Measurements from ENCODE around the gene ATP6V1D.

ATP6V1D gene

DNA sequence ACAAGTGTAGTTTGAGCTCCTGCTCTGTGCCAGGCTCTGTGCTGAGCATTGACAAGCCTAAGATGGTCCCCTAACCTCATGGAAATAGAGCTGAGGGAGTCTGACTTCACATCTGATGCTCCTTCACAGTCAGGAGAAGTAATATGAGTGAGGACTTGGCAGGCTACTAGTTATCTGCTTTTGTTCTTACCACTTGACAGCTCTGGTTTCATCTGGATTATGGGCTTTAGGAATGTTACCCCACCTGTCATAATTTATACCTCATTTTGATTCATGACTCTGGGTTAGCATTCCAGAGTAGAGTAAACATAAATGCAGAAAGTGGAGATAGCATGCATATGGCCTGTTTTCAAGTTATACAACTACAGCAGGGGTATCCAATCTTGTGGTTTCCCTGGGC lies 40.5 kb downstream of the ATP6V1D start:
- H3K27ac ChIP-seq = no peak overlapping the region
- no peak for TF ChIP-seq ZFX (IDR thresholded peaks at IDR 0.05; ENCODE audit: borderline replicate concordance)
- TF ChIP-seq, protein P1, sequence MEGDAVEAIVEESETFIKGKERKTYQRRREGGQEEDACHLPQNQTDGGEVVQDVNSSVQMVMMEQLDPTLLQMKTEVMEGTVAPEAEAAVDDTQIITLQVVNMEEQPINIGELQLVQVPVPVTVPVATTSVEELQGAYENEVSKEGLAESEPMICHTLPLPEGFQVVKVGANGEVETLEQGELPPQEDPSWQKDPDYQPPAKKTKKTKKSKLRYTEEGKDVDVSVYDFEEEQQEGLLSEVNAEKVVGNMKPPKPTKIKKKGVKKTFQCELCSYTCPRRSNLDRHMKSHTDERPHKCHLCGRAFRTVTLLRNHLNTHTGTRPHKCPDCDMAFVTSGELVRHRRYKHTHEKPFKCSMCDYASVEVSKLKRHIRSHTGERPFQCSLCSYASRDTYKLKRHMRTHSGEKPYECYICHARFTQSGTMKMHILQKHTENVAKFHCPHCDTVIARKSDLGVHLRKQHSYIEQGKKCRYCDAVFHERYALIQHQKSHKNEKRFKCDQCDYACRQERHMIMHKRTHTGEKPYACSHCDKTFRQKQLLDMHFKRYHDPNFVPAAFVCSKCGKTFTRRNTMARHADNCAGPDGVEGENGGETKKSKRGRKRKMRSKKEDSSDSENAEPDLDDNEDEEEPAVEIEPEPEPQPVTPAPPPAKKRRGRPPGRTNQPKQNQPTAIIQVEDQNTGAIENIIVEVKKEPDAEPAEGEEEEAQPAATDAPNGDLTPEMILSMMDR (IDR thresholded peaks at IDR 0.05) = no peak

- H3K27ac ChIP-seq = no peak overlapping the region
- TF ChIP-seq ZFX (IDR thresholded peaks at IDR 0.05; ENCODE audit: borderline replicate concordance) = no peak
- TF ChIP-seq, protein P1 (IDR thresholded peaks at IDR 0.05) = no peak
Observed at GRCh38 chr14:67317822-67318221, 41.8 kb downstream of the ATP6V1D start.

GRCh38 chr14:67313153-67313552 lies 46.5 kb downstream of the ATP6V1D start:
- H3K27ac ChIP-seq = no peak overlapping the region
- TF ChIP-seq, protein P1 (IDR thresholded peaks at IDR 0.05) = no peak
- no peak for TF ChIP-seq ZFX (IDR thresholded peaks at IDR 0.05; ENCODE audit: borderline replicate concordance)

DNA sequence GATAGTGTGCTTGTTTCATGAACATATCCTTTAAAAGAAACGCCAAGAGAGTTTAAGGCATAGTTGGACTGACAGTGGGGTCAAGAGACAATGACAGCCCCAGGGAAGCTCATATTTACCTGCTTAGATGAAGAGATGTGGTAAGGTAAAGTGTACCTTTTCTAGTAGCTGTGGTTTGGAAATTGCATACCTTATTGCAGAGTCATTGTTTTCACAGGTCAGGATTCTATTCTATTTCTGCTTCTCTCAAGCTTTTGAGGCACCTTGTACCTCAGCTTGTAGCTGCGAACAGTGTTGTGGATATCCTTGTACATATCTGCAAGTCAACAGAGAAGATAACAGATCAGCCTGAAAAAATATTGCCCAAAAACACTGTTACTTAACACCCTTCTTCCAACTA lies 47.7 kb downstream of the ATP6V1D start:
- TF ChIP-seq ZFX (IDR thresholded peaks at IDR 0.05; ENCODE audit: borderline replicate concordance) = no peak
- TF ChIP-seq, protein P1 (IDR thresholded peaks at IDR 0.05) = no peak
- H3K27ac ChIP-seq = no peak overlapping the region

Measured in 22Rv1 (cell line).